COLO668 (cell line): ENCODE data around the gene ZFAND6.

ENCODE experiments used
- DNase-seq: peaks from one replicate; lab custom pipeline; 2025; ENCODE audit not compliant: unreplicated experiment; lab: John Stamatoyannopoulos, UW

ZFAND6 gene

DNA sequence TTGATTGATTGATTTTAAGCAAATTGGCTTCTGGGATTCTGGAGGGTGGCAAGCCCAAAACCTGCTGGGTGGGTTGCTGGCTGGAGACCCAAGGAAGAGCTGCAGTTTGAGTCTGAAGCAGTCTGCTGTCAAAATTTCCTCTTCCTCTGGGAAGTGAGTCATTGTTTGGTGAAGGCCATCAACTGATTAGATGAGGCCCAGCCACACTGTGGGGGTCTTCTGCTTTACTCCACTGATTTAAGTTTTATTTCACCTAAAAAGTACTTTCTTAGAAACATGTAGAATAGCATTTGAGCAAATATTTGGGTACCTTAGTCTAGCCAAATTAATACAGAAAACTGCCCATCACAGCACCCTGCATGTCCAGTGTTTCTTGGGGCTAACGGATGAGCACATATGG is 127.1 kb downstream of the ZFAND6 start:
- DNase-seq = no peak
